K562 (cell line): ENCODE data around the gene TENM4. TPM values are rescaled to one million over a fixed set of nuclear protein-coding genes. Genes with fewer than 3 reads are reported as not detected.

Source experiments
- C11orf30 ChIP-seq: fragments of 450-650 bp; IDR thresholded peaks from 2 replicates; pipeline ENCODE4 v1.6.1; 2016; ENCODE audit warnings: low read depth, mild to moderate bottlenecking
- CUX1 ChIP-seq: fragments of 200-800 bp; sonication (Bioruptor generic); IDR thresholded peaks from 2 replicates; pipeline ENCODE4 v1.6.1; 2016; ENCODE audit warnings: missing genetic modification characterization, missing compliant biosample characterization
- EHMT2 ChIP-seq: fragments of 450-650 bp; IDR thresholded peaks from 2 replicates; pipeline ENCODE4 v1.6.1; 2018; ENCODE audit warnings: antibody characterized with exemption
- ETV6 ChIP-seq, 3 experiments: fragments of 150-350 bp in 1 of 3; sonication (generic) in 1 of 3; formaldehyde crosslinking in 1 of 3; IDR thresholded peaks; 2 replicates each; pipeline versions ENCODE4 v1.6.1 to v1.8.0; 2014 to 2022; ENCODE audit warnings: borderline replicate concordance in 2 of 3, low read depth in 2 of 3, antibody characterized with exemption in 1 of 3, low read length in 1 of 3, mild to moderate bottlenecking in 1 of 3, missing genetic modification reagents in 1 of 3
- GABPB1 ChIP-seq: sonication (generic); formaldehyde crosslinking; IDR thresholded peaks from 2 replicates; pipeline ENCODE4 v1.8.0; 2022; ENCODE audit warnings: mild to moderate bottlenecking, missing genetic modification reagents
- GABPB2 ChIP-seq: fragments of 250-450 bp; sonication (Bioruptor Pico); conservative IDR thresholded peaks from 2 replicates; pipeline ENCODE4 v1.5.1; 2021; ENCODE audit warnings: mild to moderate bottlenecking
- HMG20A ChIP-seq: fragments of 450-650 bp; formaldehyde crosslinking; conservative IDR thresholded peaks from 2 replicates; pipeline ENCODE4 v1.4.0; 2020; ENCODE audit warnings: mild to moderate bottlenecking, mixed read lengths
- HNRNPLL ChIP-seq: fragments of 200-400 bp; formaldehyde crosslinking; IDR thresholded peaks from 2 replicates; pipeline ENCODE4 v1.6.1; 2017; ENCODE audit warnings: low read length, low read depth, mild to moderate bottlenecking; ENCODE audit not compliant: poor library complexity, severe bottlenecking
- MAFF ChIP-seq: IDR thresholded peaks from 2 replicates; pipeline ENCODE4 v1.6.1; 2012; ENCODE audit warnings: low read length, improper control_type of control experiment
- MAFG ChIP-seq: fragments of 450-650 bp; conservative IDR thresholded peaks from 2 replicates; pipeline ENCODE4 v1.6.1; 2016; ENCODE audit warnings: missing genetic modification characterization, missing compliant biosample characterization
- MCM3 ChIP-seq: fragments of 450-650 bp; IDR thresholded peaks from 2 replicates; pipeline ENCODE4 v1.6.1; 2016
- MCM7 ChIP-seq, 2 experiments: fragments of 450-650 bp; IDR thresholded peaks; 2 replicates each; pipeline ENCODE4 v1.6.1; 2016 to 2018
- MEF2A ChIP-seq: IDR thresholded peaks from 2 replicates; pipeline ENCODE4 v1.6.1; 2011; ENCODE audit warnings: low read depth, mild to moderate bottlenecking, low read length, moderate library complexity; ENCODE audit not compliant: control insufficient read depth
- MXI1 ChIP-seq: IDR thresholded peaks from 2 replicates; pipeline ENCODE4 v1.6.1; 2011; ENCODE audit warnings: low read depth, mild to moderate bottlenecking, improper control_type of control experiment, low read length
- MYNN ChIP-seq, 2 experiments: sonication (generic); formaldehyde crosslinking in 1 of 2; IDR thresholded peaks; 2 replicates each; pipeline versions ENCODE4 v1.5.0 to v1.6.1; 2016 to 2020; ENCODE audit warnings: antibody characterized with exemption in 1 of 2, missing genetic modification reagents in 1 of 2
- PHTF2 ChIP-seq: fragments of 250-450 bp; sonication (Bioruptor Pico); IDR thresholded peaks from 2 replicates; pipeline ENCODE4 v1.5.0; 2021; ENCODE audit warnings: mild to moderate bottlenecking
- RFX5 ChIP-seq: IDR thresholded peaks from 2 replicates; pipeline ENCODE4 v1.6.1; 2011; ENCODE audit warnings: low read depth, mild to moderate bottlenecking, improper control_type of control experiment, low read length
- SMC3 ChIP-seq: conservative IDR thresholded peaks from 2 replicates; pipeline ENCODE4 v1.6.1; 2011; ENCODE audit warnings: low read depth, low read length, improper control_type of control experiment; ENCODE audit not compliant: insufficient read depth
- ZNF316 ChIP-seq: fragments of 450-650 bp; IDR thresholded peaks from 2 replicates; pipeline ENCODE4 v1.6.1; 2016
- ZNF518B ChIP-seq: fragments of 250-450 bp; sonication (Bioruptor Pico); IDR thresholded peaks from 2 replicates; pipeline ENCODE4 v1.5.0; 2021; ENCODE audit warnings: mild to moderate bottlenecking, moderate library complexity
- ZNF668 ChIP-seq: fragments of 250-450 bp; sonication (Bioruptor Pico); IDR thresholded peaks from 2 replicates; pipeline ENCODE4 v1.8.0; 2022; ENCODE audit warnings: mild to moderate bottlenecking, inconsistent platforms
- polyA plus RNA-seq, 8 experiments: library from polyadenylated mRNA; depleted of rRNA in 4 of 8; stranded (reverse) in 5 of 8; unstranded in 3 of 8; fragments of >200 nt; fragmentation: Nextera tagmentation in 2 of 8; fragmentation: Illumina TruSeq in 1 of 8; extraction: Ambion mirVana in 2 of 8; extraction: Trizol in 1 of 8; gene quantifications; 2 replicates each; pipeline versions ENCODE4 v1.2.1 to v1.2.3, GENCODE V29; 2011 to 2014; ENCODE audit warnings: inconsistent platforms in 1 of 8, missing spikeins in 1 of 8
- total RNA-seq, 7 experiments: library from RNA; depleted of rRNA in 6 of 7; stranded (reverse); fragments of >200 nt in 6 of 7; fragmentation: Illumina TruSeq in 2 of 7; extraction: Trizol in 2 of 7; gene quantifications; 2 replicates each; pipeline versions ENCODE4 v1.2.1 to v1.2.3, GENCODE V29; 2011 to 2021; ENCODE audit warnings: low replicate concordance in 1 of 7

The TENM4 gene
- total and polyA plus RNA-seq, 9 of the 15 experiments (the other 6 are each of a cell fraction or from before 2014, with no cell fraction given), result 0.16 TPM; not detected in 8

GRCh38 chr11:78833237-78833636 lies 607.6 kb downstream of the TENM4 start (continued):
- TF ChIP-seq ETV6 (IDR thresholded peaks at IDR 0.05; ENCODE audit: borderline replicate concordance in 1 of 2, low read depth in 2 of 2, low read length in 1 of 2) (no peak), ETV6 (CRISPR knock-in tag; IDR thresholded peaks at IDR 0.05; ENCODE audit: borderline replicate concordance) (no peak), MCM3 (no peak), PHTF2 (CRISPR knock-in tag) (no peak), ZNF518B (no peak), HMG20A (CRISPR knock-in tag) (no peak), MEF2A (no peak), CUX1 (no peak), ZNF668 (no peak), SMC3 (no peak), MCM7 (IDR thresholded peaks at IDR 0.05) (no peak), GABPB2 (CRISPR knock-in tag) (no peak), EHMT2 (no peak), HNRNPLL (no peak), MAFF (peak; percentile 78), MAFG (tag) (peak; percentile 81), MYNN (IDR thresholded peaks at IDR 0.05) (no peak), MYNN (CRISPR knock-in tag; IDR thresholded peaks at IDR 0.05) (no peak), ZNF316 (peak; percentile 85), GABPB1 (CRISPR knock-in tag) (no peak), MXI1 (no peak), RFX5 (no peak), C11orf30 (peak; percentile 70)
